ENCODE data around the gene MAGI1.

The MAGI1 gene

DNA sequence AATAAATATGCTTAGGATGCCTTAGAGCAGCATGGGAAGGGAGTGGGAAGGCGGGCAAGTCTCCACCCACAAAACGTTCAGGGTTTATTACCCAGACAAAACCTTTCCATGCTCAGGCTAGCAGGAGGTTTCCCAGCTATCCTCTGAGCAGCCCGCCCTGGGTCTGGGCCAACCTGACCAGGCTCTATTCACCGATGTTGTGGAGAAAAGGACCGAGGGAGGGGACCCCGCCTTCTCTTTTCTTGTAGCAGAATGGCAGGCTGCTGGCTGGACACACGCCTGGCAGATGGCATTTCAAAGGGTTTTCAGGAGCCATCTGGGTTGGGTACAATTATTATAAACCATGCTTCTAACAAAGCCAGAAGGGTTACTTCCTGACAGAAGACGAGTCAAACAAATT lies 540.9 kb downstream of the MAGI1 start:
- no peak for DNase-seq

GRCh38 chr3:65497236-65497635 lies 541.5 kb downstream of the MAGI1 start:
- DNase-seq = no peak

- DNase-seq = no peak
Measured at GRCh38 chr3:65493938-65494337, 544.8 kb downstream of the MAGI1 start.

- no peak for DNase-seq
Measured at GRCh38 chr3:65493371-65493882, 545.3 kb downstream of the MAGI1 start.

DNA sequence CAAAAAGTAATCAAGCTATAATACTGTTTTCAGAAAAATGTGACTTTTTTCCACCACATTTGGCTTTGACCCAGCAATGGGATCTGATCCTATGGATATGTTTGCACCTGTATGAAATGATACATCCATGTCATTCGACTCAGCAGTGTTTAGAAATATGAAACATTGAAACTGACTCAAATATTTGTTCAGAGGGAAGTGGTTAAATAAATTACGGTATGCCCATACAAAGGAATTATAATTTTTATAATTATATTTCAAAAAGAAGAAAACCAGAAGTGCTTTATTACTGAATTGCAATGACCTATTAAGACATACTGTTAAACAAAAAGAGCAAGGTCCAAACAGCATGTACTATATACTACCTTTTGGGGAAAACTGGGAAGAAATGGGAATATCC lies 546.5 kb downstream of the MAGI1 start:
- no peak for DNase-seq

GRCh38 chr3:65490114-65490513 lies 548.6 kb downstream of the MAGI1 start:
- no peak for DNase-seq

DNA sequence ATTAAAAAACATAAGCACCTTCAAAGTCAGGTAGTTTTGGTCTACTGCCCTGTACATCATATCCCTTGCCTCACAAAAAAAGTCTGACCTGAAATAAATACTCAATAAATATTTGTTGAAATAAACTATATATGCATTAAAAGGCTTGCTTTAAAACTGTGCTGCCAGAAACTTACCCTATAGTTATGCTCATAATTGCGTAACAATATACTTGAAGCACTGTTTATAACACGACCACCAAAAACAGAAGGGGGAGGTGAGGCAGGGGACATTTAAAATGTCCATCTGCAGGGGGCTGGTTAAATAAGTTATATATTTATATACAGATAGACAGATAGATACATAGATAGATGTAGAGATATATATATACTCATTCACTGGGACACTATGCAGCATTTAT lies 549.5 kb downstream of the MAGI1 start:
- DNase-seq = no peak

GRCh38 chr3:65485826-65486469 lies 552.8 kb downstream of the MAGI1 start:
- no peak for DNase-seq

DNA sequence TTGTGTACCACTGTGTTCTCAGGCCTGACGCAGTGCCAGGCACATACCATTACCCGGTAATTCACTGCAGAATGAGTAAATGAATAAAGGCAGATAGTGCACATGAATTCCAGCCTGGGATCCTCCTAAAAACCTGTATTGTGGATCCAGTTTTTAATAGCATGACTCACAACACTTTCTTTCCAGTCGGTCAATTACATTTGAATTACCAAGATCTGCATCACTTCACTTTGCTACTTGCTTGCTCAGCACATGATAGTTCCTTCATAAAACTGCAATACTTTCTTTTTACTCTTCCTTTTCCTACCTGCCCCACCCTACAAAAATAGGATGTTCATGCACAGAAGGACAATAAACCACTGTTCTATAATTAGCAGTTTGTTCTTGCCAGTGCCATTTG lies 553.8 kb downstream of the MAGI1 start:
- no peak for DNase-seq

DNA sequence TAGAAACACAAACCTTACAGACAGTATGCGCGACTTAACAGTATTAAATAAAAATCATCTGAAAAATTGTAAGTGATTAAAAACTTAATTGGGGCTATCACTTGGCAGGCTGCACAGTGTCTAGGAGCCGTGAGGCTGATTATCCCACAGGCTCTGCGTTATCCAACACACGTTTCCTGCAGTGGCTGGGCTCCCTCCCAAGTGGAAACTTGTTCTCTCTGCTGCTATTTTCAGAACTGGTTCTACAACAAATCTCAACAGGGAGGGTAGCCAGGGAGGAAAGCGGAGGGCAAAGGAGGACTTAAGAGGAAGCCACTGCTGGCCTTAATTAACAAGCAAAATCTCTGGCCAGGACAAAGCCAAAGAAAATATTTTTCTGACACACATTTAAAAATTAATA lies 555.2 kb downstream of the MAGI1 start:
- no peak for DNase-seq

GRCh38 chr3:65483011-65483410 lies 555.7 kb downstream of the MAGI1 start:
- DNase-seq = no peak

DNA sequence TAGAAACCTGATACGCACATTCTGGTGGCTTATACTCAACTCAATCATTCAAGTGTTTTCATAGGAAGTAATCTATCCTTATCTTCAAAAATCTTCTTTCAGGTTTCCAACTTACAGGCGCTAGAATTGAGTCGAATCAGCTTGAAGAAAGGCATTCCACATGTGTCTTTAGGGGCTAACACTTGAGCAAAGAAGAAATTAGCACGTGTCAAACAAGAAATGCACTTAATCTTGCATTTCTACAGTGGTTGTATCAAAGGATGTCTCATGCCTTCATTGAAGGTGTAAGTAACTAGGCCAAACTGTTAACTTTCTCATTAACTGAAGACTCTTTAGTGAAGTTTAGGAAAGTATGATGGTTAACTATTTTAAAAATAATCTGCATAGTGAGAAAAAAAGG lies 557.6 kb downstream of the MAGI1 start:
- no peak for DNase-seq

DNA sequence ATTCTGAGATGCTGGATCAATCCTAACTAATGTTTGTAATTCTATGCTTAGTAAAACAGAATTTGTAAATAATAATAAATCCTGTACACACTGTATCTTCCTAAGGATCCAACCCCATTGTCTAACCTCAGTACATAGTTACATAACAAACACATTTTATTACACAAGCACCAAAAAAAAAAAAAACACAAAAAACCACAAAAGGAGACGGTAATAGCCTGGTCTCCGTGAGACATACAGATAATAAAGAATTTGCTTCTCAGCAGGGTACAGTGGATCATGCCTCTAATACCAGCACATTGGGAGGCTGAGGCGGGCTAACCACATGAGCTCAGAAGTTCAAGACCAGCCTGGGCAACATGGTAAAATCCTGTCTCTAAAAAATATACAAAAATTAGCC lies 558.7 kb downstream of the MAGI1 start:
- DNase-seq = no peak

- DNase-seq = no peak
Measured at GRCh38 chr3:65478551-65479500, 559.9 kb downstream of the MAGI1 start.

DNA sequence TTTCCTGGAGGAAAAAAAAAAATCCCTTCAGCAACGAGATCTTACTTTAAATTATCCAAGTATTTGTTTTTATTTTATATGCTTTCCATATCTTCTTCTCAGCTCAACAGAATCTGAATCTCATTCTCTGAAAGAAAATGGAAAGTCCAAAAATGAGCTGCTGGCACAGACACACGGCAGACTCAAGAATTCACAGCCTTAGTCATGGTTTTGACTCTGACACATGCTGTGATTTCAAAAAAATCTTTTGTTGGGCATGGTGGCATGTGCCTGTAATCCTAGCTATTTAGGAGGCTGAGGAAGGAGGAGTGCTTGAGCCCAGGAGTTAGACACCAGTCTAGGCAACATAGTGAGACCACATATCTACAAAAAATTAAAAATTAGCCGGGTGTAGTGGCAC lies 565.0 kb downstream of the MAGI1 start:
- no peak for DNase-seq

DNA sequence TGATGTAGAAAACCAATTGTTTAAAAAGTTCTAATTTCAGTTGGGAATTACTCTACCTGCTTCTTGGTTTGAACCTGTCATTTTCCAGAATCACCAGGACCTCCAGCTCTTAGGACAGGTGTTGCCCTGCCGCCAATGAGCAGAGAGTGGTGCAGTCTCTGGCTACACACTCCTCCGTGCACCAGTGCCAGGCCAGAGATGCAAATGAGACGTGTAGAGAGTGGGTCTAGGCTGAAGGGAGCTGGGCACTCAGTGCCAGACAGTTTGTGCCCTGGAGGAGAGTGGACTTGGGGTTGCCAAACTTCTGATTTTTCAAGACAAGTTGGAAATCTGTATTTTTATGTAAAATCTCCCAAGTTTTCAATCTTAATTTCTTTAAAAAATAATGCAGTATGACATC lies 566.2 kb downstream of the MAGI1 start:
- no peak for DNase-seq

DNA sequence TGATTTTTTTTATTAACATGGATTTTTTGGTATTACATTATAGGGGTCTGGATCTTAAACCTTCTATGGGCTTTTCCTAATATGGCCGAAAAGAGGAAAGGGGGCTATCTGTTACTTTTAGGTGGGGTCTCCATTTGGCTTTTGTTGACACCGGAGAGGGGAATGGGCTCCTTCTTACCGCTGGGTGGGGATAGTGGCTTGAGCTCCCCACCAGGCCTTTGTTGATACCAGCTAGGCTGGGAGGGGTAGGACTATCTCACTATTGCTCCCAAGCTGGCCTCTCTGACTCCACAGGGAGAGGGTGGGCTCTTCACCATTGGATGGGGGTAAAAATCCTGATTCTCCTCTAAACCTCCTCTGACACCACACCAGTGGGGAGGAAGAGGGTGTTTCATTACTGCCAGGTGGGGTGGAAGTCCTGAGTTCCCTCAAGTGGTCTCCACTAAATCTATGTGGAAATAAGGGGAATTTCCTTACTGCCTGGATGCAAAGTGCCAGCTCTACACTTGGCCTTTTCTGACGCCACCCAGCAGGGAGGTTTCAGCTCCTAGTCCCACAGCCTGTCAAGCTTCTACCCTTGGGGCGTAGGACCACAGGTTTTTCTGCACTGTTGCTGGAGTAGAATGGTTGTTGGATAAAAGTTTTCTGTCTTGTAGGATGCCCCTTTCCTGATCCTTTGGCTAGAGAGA lies 572.3 kb downstream of the MAGI1 start:
- no peak for DNase-seq

DNA sequence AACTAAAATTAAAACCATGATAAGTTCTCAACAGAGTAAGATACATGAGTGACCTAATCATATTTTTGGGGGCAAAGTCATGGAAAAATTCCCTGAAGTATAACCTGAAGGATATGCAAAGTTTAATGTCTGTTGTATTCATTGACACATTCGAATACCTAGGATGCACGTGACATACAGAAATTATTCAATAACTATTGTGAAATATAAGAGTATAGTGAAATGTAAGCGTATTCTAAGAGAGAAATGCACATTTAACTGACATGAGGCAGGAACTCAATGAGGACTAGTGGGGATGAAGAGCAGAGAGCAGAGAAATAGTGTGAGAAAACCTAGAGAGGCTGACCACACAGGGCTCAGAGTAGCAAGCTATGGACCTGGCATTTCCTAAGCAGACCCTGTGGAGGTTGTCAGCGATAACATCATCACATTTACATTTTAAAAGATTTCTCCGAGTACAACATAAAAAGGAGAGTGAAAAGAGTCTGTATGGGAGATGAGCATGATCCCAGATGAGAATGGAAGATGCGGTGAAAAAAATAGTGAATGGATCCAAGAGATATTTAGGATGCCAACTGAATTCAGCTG lies 588.8 kb downstream of the MAGI1 start:
- DNase-seq = no peak

GRCh38 chr3:65448120-65448519 lies 590.6 kb downstream of the MAGI1 start:
- no peak for DNase-seq

DNA sequence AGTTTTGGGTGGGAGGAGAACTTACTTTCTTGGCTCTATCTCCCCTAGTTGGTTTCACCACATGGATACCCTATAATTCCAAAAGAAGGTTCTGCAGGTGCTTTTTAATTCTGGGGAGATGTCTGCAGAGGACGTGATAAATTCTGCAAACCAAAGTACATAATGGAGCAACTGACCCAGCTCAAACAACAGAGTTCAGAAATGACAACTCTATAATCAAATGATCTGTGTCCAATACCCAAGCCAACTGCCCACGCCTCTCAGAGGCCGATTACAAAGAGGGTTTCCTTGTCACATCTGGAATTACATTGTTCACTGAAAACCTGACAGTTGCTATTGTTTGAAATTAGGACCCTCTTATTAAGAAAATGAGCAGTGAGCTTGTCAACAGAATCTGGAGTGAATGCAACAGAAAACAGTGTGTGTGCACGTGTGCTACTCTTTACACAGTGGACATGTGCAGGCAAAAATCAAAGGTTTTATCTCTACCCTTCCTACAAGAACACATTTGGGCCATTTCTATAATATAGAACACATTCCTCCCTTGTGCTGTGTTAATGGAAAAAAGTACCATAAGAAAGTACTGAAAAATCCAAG lies 593.0 kb downstream of the MAGI1 start:
- DNase-seq = no peak

DNA sequence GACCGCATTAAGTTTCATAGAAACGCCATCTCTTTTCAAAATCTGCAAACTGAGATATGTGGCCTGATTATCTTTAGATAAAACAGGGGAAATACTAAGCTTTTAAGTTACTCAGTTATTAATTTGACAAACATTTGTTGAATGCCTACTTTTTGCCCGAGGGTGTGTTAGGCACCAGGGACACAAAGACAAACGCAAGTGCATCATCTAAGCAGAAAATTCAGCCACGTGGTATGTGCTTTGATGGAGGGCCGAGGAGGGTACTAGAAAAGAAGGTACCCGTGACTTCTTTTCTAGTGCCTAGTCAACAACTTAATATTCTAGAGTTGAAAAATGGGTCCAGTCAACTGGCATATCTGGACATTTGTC lies 594.3 kb downstream of the MAGI1 start:
- no peak for DNase-seq

- no peak for DNase-seq
Measured at GRCh38 chr3:65443739-65444446, 594.8 kb downstream of the MAGI1 start.

Measured in AML-193 (cell line).